Left colon (tissue), 2 donors: ENCODE measurements around the gene TBC1D22A. TPM values are rescaled to one million over a fixed set of nuclear protein-coding genes. Genes with fewer than 3 reads are reported as not detected.
"Not testable (repeated sequence)": the region's sequence is repeated elsewhere in the genome, so short reads cannot be mapped to it uniquely, and the experiment has no call there.

ENCODE experiments used
- ATAC-seq: fragments of 200-7000 bp; cut with Tn5 transposase; one replicate; pipeline ENCODE4 v1.9.1; 2020; ENCODE audit warnings: mild to moderate bottlenecking, moderate library complexity
- DNase-seq, 2 donors: peaks; one replicate each; pipeline ENCODE4 v3.0.0-alpha.2; 2020
- intact Hi-C, 2 donors: fragments of 100-400 bp; cut with DNase I in 1 of 2; cut with micrococcal nuclease in 1 of 2; formaldehyde crosslinking; loops; one replicate each; pipeline versions ENCODE4 v1.11.2 to v1.14.0; 2022; cut with DNase I, micrococcal nuclease
- total RNA-seq, 2 donors: library from RNA; stranded (reverse); fragmentation: NEBNext Ultra II Directional; extraction: Animal tissue kit (Norgen Biotek cat#: 25700); gene quantifications; one replicate each; pipeline ENCODE4 v1.2.1, GENCODE V29; 2021
- donor health status: DM: no; HTN: no; CAD: no.
- donor health status: DM: yes; HTN: yes; CAD: no.

TBC1D22A gene
- total RNA-seq, 2 donors from 2014 or later = 40.7 to 45.2 TPM

- DNase-seq (peak in 1 of 2 donors; percentile 19), ATAC-seq (no peak)
- intact Hi-C loops = no loop called here
These were observed 350.8 kb downstream of the TBC1D22A start for GRCh38 chr22:47112994-47113852.

GRCh38 chr22:47113853-47114415, 351.5 kb downstream of the TBC1D22A start:
- ATAC-seq (no peak), DNase-seq (peak in 1 of 2 donors; percentile 17)
- intact Hi-C loops = no loop called here

GRCh38 chr22:47114813-47115517, 352.5 kb downstream of the TBC1D22A start:
- intact Hi-C loops = no loop called here
- DNase-seq (peak in 1 of 2 donors; percentile 26), ATAC-seq (peak; percentile 80)

GRCh38 chr22:47115518-47115890, 353.1 kb downstream of the TBC1D22A start:
- no peak for ATAC-seq
- DNase-seq = peak in 1 of 2 donors; percentile 15
- intact Hi-C loops = no loop called here

- DNase-seq (no peak), ATAC-seq (no peak)
- intact Hi-C loops = no loop called here
These were observed 353.5 kb downstream of the TBC1D22A start for GRCh38 chr22:47115921-47116320.

GRCh38 chr22:47116426-47117341, 354.2 kb downstream of the TBC1D22A start:
- DNase-seq (peak in 1 of 2 donors; percentile 18), ATAC-seq (peak; percentile 23)
- intact Hi-C loops = no loop called here

- DNase-seq, ATAC-seq, intact Hi-C loops: not testable (repeated sequence)
These were observed 355.0 kb downstream of the TBC1D22A start for GRCh38 chr22:47117442-47117841.

- ATAC-seq (no peak), DNase-seq (peak in 1 of 2 donors; percentile 11)
- intact Hi-C loops = no loop called here
These were observed 356.7 kb downstream of the TBC1D22A start for GRCh38 chr22:47119181-47119580.

GRCh38 chr22:47120399-47120798, 357.9 kb downstream of the TBC1D22A start:
- DNase-seq (no peak), ATAC-seq (no peak)
- intact Hi-C loops = no loop called here

- ATAC-seq (no peak), DNase-seq (peak in 1 of 2 donors; percentile 22)
- intact Hi-C loops = no loop called here
These were observed 359.3 kb downstream of the TBC1D22A start for GRCh38 chr22:47121791-47122190.

GRCh38 chr22:47122441-47123000, 360.1 kb downstream of the TBC1D22A start:
- peak in 1 of 2 donors; percentile 5 for DNase-seq
- intact Hi-C loops = no loop called here
- ATAC-seq = no peak

- intact Hi-C loops = no loop called here
- ATAC-seq (no peak), DNase-seq (no peak)
These were observed 360.8 kb downstream of the TBC1D22A start for GRCh38 chr22:47123006-47123826.

- no peak for ATAC-seq
- intact Hi-C loops = no loop called here
These were observed 361.5 kb downstream of the TBC1D22A start for GRCh38 chr22:47123827-47124442.

GRCh38 chr22:47124451-47124881, 362.0 kb downstream of the TBC1D22A start:
- ATAC-seq (no peak), DNase-seq (peak in 1 of 2 donors; percentile 15)

More at GRCh38 chr22:47123827-47124442, 361.5 kb downstream of the TBC1D22A start:
- DNase-seq = no peak

GRCh38 chr22:47124961-47125360, 362.5 kb downstream of the TBC1D22A start:
- intact Hi-C loops = no loop called here
- DNase-seq (peak in 1 of 2 donors; percentile 16), ATAC-seq (no peak)

More at GRCh38 chr22:47124451-47124881, 362.0 kb downstream of the TBC1D22A start:
- intact Hi-C loops = no loop called here

- DNase-seq (peak in 1 of 2 donors; percentile 17), ATAC-seq (no peak)
- intact Hi-C loops = no loop called here
These were observed 363.2 kb downstream of the TBC1D22A start for GRCh38 chr22:47125603-47126002.

GRCh38 chr22:47126344-47126811, 363.9 kb downstream of the TBC1D22A start:
- no peak for DNase-seq
- intact Hi-C loops = no loop called here
- ATAC-seq = no peak
